Karpas-422 (cell line): ENCODE results near the gene OSBPL8. TPM values are rescaled to one million over a fixed set of nuclear protein-coding genes. Genes with fewer than 3 reads are reported as not detected.

Experiments
- DNase-seq: peaks from one replicate; pipeline ENCODE4 v3.0.0-alpha.2; 2015
- H2AFZ ChIP-seq: fragments of 200-600 bp; sonication (generic); 2 replicates; pipeline ENCODE4 v1.6.1; 2014; ENCODE audit warnings: antibody characterized with exemption, low read length, mixed read lengths
- H3K27ac ChIP-seq: fragments of 200-600 bp; sonication (generic); 2 replicates; pipeline ENCODE4 v1.5.1; 2014; ENCODE audit warnings: mild to moderate bottlenecking, low read length, moderate library complexity
- H3K27me3 ChIP-seq: fragments of 200-600 bp; sonication (generic); 2 replicates; pipeline ENCODE4 v1.6.1; 2014; ENCODE audit warnings: low read length, mixed read lengths
- H3K36me3 ChIP-seq: fragments of 200-600 bp; sonication (generic); 2 replicates; pipeline ENCODE4 v1.6.1; 2014; ENCODE audit warnings: low read length, mixed read lengths; ENCODE audit not compliant: insufficient read depth
- H3K4me1 ChIP-seq: fragments of 200-600 bp; sonication (generic); 2 replicates; pipeline ENCODE4 v1.6.1; 2014; ENCODE audit warnings: mild to moderate bottlenecking, low read length, mixed read lengths
- H3K4me2 ChIP-seq: fragments of 200-600 bp; sonication (generic); 2 replicates; pipeline ENCODE4 v1.6.1; 2014; ENCODE audit warnings: low read length, low read depth, mild to moderate bottlenecking; ENCODE audit not compliant: poor library complexity, severe bottlenecking
- H3K4me3 ChIP-seq: fragments of 200-600 bp; sonication (generic); 2 replicates; pipeline ENCODE4 v1.5.1; 2014; ENCODE audit warnings: mild to moderate bottlenecking, antibody characterized with exemption, low read length, mixed read lengths
- H3K79me2 ChIP-seq: fragments of 200-600 bp; sonication (generic); 2 replicates; pipeline ENCODE4 v1.6.1; 2014; ENCODE audit warnings: mild to moderate bottlenecking, low read length, mixed read lengths
- H3K9ac ChIP-seq: fragments of 200-600 bp; sonication (generic); 2 replicates; pipeline ENCODE4 v1.6.0; 2014; ENCODE audit warnings: low read length
- H3K9me2 ChIP-seq: fragments of 200-600 bp; sonication (generic), shearing (Covaris generic); replicated peaks from 2 replicates; pipeline ENCODE4 v1.6.0; 2014; ENCODE audit warnings: mild to moderate bottlenecking, low read length, moderate library complexity; ENCODE audit not compliant: insufficient read depth
- H3K9me3 ChIP-seq: fragments of 300-700, 200-600 bp; sonication (generic); 2 replicates; pipeline ENCODE4 v1.6.1; 2014; ENCODE audit warnings: low read length, mixed read lengths
- H4K20me1 ChIP-seq: fragments of 200-600 bp; sonication (generic); 2 replicates; pipeline ENCODE4 v1.6.1; 2014; ENCODE audit warnings: mild to moderate bottlenecking, antibody characterized with exemption, low read length, low read depth; ENCODE audit not compliant: insufficient read depth
- total RNA-seq: library from RNA; depleted of rRNA; stranded (reverse); fragments of >200 nt; shearing (Covaris generic); gene quantifications from 2 replicates; pipeline ENCODE4 v1.2.3, GENCODE V29; 2014; ENCODE audit warnings: low replicate concordance

The OSBPL8 gene
- total RNA-seq, 1 experiment from 2014 or later, result 116 TPM

DNA sequence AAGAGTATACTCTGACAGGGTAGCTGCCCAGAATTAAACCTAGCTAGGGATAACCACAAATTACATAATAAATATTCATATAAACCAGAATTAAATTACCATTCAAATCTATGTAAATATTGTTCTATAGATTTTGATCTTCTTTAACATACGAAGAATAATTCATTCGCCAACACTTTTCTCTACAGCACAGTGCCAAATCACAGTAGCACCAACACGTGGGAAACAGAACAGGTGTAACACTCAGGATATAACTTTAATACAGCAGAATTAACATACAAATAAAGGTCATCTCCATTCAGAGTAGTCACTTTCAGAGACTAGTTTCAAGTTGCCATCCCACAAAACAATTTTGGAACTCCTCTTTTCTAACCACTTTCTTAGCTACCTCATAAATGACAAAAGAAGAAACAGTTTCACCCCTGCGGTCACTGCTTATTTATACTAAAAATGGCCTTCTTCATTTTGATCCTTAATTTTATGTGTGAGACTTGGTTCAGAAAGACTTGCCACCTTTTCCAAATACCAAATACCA lies 15.7 kb downstream of the OSBPL8 start:
- H3K27me3 ChIP-seq, result no peaks in the 10 kb centered on the region
- H3K4me1 ChIP-seq, result peaks cover 50% of the 10 kb centered on the region

DNA sequence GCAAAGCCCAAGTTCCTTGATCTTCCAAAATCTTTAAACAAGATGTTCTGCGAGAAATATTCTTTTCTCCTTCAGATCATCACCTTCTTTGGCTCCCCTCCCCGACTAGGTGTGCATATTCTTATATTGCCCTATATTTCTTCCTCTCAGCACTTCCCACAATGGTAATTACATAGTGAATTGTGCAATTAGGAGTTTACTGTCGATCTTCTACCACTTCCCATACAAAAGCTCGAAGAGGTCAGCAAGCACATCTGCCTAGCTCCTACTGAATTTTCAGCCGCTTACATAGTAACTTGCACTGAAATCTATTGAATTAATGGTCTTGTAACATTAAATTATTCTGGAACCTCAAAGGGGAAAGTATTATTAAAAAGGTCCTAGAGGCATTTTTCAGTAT lies 16.7 kb downstream of the OSBPL8 start:
- Histone ChIP-seq H3K79me2 (peaks cover 99% of the 10 kb centered on the region), H4K20me1 (no peaks in the 10 kb centered on the region), H3K4me1 (peaks cover 41% of the 10 kb centered on the region), H3K9ac (no peak overlapping the region), H3K27ac (no peak overlapping the region), H3K9me2 (no peaks in the 10 kb centered on the region), H3K27me3 (no peaks in the 10 kb centered on the region), H2AFZ (no peak overlapping the region), H3K36me3 (peaks cover 12% of the 10 kb centered on the region; the same call in 1 of the 2 replicates), H3K4me3 (no peak overlapping the region), H3K4me2 (no peak overlapping the region), H3K9me3 (no peaks in the 10 kb centered on the region)
- DNase-seq, result no peak

More for the DNA sequence above, 15.7 kb downstream of the OSBPL8 start:
- Histone ChIP-seq H3K36me3 (peaks cover 12% of the 10 kb centered on the region; the same call in 1 of the 2 replicates), H3K4me3 (no peak overlapping the region), H4K20me1 (no peaks in the 10 kb centered on the region), H3K9me3 (no peaks in the 10 kb centered on the region), H3K9me2 (no peaks in the 10 kb centered on the region), H3K4me2 (peak overlapping the region; percentile 3), H3K27ac (no peak overlapping the region), H3K79me2 (peaks cover 100% of the 10 kb centered on the region), H2AFZ (no peak overlapping the region), H3K9ac (no peak overlapping the region)
- DNase-seq, result no peak

DNA sequence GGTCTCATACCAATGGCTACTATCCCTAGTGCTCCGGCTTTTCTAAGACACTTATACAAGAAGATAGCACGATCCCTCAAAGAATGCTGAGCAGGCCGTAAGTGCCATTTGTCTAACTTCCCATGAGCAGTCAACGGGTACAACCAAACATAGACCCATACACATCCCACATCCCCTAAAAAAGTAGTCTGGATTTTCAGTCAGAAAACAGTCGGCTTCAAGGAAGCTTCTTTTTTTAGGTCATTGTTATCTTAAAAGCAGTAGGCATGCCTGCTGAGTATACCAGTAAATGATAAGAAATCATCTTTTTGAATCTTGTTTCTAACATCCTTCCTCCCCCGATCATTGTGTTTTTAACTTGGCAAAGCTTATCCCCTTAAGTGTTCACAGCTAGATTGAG lies 19.8 kb downstream of the OSBPL8 start:
- Histone ChIP-seq H3K36me3 (peaks cover 31% of the 10 kb centered on the region), H3K9ac (no peak overlapping the region), H3K9me2 (no peaks in the 10 kb centered on the region), H3K4me2 (no peak overlapping the region), H3K4me3 (no peak overlapping the region), H2AFZ (no peak overlapping the region), H3K27ac (no peak overlapping the region), H3K9me3 (no peaks in the 10 kb centered on the region), H4K20me1 (no peaks in the 10 kb centered on the region), H3K4me1 (peaks cover 10% of the 10 kb centered on the region), H3K79me2 (peaks cover 99% of the 10 kb centered on the region), H3K27me3 (no peaks in the 10 kb centered on the region)
- DNase-seq, result no peak

DNA sequence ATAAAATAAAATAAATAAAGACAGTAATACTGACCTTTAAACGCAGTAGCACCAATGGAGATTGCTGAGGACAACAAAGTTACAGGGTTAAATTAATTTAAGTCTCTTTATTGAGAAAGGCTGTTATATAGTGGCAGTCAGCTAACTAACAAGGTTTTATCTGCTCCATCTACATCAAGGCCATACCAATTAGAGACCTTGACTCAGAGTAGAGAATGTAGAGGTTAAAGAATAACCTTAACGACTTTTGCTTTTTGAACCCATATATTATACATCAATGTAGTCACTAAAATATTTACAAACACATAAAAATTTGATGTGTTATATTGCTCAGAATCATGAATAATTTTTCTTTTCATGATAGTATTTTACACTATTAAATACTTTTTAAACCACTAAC lies 21.6 kb downstream of the OSBPL8 start:
- no peaks in the 10 kb centered on the region for H3K4me1 ChIP-seq
- H4K20me1 ChIP-seq, result no peaks in the 10 kb centered on the region
- H3K9ac ChIP-seq, result no peak overlapping the region
- no peak overlapping the region for H2AFZ ChIP-seq
- no peaks in the 10 kb centered on the region for H3K27me3 ChIP-seq
- DNase-seq, result no peak
- H3K4me3 ChIP-seq, result no peak overlapping the region
- peaks cover 45% of the 10 kb centered on the region for H3K36me3 ChIP-seq
- H3K79me2 ChIP-seq, result peaks cover 99% of the 10 kb centered on the region
- H3K27ac ChIP-seq, result no peak overlapping the region
- no peak overlapping the region for H3K4me2 ChIP-seq
- H3K9me3 ChIP-seq, result no peaks in the 10 kb centered on the region
- no peaks in the 10 kb centered on the region for H3K9me2 ChIP-seq

DNA sequence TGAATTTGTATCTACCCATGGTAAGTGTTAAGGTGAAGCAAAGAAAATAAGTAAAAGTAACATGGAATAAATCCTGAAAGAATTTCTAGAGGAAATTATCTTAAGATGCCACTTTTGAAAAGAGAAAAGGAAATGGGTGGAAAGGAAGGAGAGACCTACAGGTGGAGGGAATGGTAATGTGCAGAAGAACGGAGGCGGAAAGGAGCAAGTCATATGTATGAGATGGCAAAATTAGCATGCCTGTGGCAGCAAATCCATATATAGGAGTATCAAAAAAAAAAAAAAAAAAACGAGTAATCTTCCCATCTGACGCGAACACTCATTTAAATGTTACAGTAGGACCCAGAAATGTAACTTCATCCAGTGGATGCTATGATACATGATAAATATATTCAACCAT lies 23.0 kb downstream of the OSBPL8 start:
- H3K27ac ChIP-seq, result no peak overlapping the region
- no peak overlapping the region for H2AFZ ChIP-seq
- H3K4me3 ChIP-seq, result no peak overlapping the region
- no peak for DNase-seq
- H3K4me2 ChIP-seq, result no peak overlapping the region
- H3K4me1 ChIP-seq, result no peaks in the 10 kb centered on the region
- peaks cover 45% of the 10 kb centered on the region for H3K36me3 ChIP-seq
- H3K79me2 ChIP-seq, result peaks cover 97% of the 10 kb centered on the region
- H4K20me1 ChIP-seq, result no peaks in the 10 kb centered on the region
- no peaks in the 10 kb centered on the region for H3K9me3 ChIP-seq
- no peaks in the 10 kb centered on the region for H3K9me2 ChIP-seq
- no peaks in the 10 kb centered on the region for H3K27me3 ChIP-seq
- H3K9ac ChIP-seq, result no peak overlapping the region

DNA sequence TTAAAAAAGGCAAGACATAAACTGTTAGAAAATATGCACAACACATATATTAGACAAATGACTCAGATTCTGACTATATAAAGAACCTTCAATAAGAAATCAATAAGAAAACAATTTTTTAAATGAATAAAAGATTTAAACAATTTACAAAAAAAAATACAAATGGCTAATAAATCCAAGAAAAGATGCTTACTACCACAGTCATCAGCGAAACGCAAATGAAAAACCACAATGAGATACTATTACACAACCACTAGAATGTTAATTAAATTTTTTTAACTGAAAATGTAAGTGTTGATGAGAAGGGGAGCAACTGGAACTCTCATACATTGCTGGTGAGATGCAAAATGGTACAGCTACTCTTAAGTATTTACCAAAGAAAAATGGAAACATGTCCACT lies 24.4 kb downstream of the OSBPL8 start:
- Histone ChIP-seq H3K4me2 (no peak overlapping the region), H3K27me3 (no peaks in the 10 kb centered on the region), H3K9me2 (no peaks in the 10 kb centered on the region), H3K27ac (no peak overlapping the region), H3K4me3 (no peak overlapping the region), H3K9ac (no peak overlapping the region), H3K79me2 (peaks cover 97% of the 10 kb centered on the region), H4K20me1 (no peaks in the 10 kb centered on the region), H2AFZ (no peak overlapping the region), H3K36me3 (peaks cover 47% of the 10 kb centered on the region), H3K9me3 (no peaks in the 10 kb centered on the region), H3K4me1 (peaks cover 12% of the 10 kb centered on the region)
- no peak for DNase-seq

DNA sequence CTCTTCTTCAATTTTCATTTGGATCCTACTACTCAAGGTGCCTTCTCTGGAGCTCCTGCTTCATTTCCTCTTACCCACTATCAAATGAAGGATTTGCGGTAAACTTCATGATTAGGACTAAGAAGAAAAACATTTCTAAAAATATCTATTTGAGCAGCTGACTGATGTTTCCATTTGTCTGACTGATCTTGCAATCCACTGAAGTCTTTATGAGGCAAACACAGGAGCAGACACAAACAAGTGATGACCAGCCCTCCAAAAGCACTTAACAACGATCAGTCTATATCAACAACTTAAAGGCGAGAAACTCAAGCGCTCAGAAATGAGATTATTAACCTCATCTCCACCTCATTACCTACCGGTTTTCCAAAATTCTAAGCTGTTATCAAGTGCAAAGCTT lies 26.2 kb downstream of the OSBPL8 start:
- Histone ChIP-seq H3K4me3 (no peak overlapping the region), H4K20me1 (no peaks in the 10 kb centered on the region), H2AFZ (no peak overlapping the region), H3K9me2 (no peaks in the 10 kb centered on the region), H3K9ac (no peak overlapping the region), H3K4me1 (peaks cover 22% of the 10 kb centered on the region), H3K27ac (no peak overlapping the region), H3K79me2 (peaks cover 97% of the 10 kb centered on the region), H3K36me3 (peaks cover 38% of the 10 kb centered on the region), H3K9me3 (no peaks in the 10 kb centered on the region), H3K4me2 (no peak overlapping the region), H3K27me3 (no peaks in the 10 kb centered on the region)
- no peak for DNase-seq

DNA sequence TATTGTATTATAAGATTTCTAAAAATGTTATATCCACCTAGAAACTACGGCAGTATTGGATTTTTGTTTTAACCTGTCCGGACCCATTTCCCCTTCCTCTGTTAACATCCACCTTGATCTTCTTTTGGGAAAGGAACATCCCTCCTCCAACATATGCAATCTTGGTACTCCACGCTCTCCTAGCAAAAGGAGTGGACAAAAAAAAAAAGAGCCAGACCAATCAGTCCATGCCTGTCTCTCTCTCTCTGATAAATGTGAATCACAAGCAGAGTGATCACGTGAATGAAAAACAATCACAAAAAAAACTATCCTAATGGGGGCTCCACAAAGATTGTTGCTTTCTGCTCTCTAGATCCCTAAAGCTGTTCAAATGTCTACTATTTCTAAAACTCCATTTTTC lies 27.1 kb downstream of the OSBPL8 start:
- Histone ChIP-seq H3K9ac (no peak overlapping the region), H4K20me1 (no peaks in the 10 kb centered on the region), H3K36me3 (peaks cover 42% of the 10 kb centered on the region), H3K27me3 (no peaks in the 10 kb centered on the region), H3K4me2 (no peak overlapping the region), H3K79me2 (peaks cover 96% of the 10 kb centered on the region), H3K4me3 (no peak overlapping the region), H3K27ac (no peak overlapping the region), H3K9me2 (no peaks in the 10 kb centered on the region), H3K9me3 (no peaks in the 10 kb centered on the region), H3K4me1 (peaks cover 22% of the 10 kb centered on the region), H2AFZ (no peak overlapping the region)
- DNase-seq, result no peak
